Astrocyte (in vitro differentiated cells and primary cell): ENCODE results near the gene INPP4A. TPM values are rescaled to one million over a fixed set of nuclear protein-coding genes. Genes with fewer than 3 reads are reported as not detected.

Experiments used
- DNase-seq: peaks from one replicate; pipeline ENCODE4 v3.0.0-alpha.2; 2010; ENCODE audit warnings: low read depth
- FAIRE-seq: peaks from 2 replicates; lab custom pipeline; 2011; peaks lifted over from hg19 to GRCh38; lab: Jason Lieb, UNC
- H2AFZ ChIP-seq: 2 replicates; pipeline ENCODE4 v1.6.0; 2012; ENCODE audit warnings: low read depth, low read length, inconsistent platforms
- H3K27ac ChIP-seq: 2 replicates; pipeline ENCODE4 v1.5.1; 2011; ENCODE audit warnings: low read depth, low read length, inconsistent platforms
- H3K27me3 ChIP-seq: 2 replicates; pipeline ENCODE4 v1.6.0; 2011; ENCODE audit warnings: low read length, inconsistent platforms; ENCODE audit not compliant: insufficient read depth
- H3K36me3 ChIP-seq: 2 replicates; pipeline ENCODE4 v1.5.1; 2011; ENCODE audit warnings: low read length, inconsistent platforms; ENCODE audit not compliant: insufficient read depth
- H3K4me1 ChIP-seq: 2 replicates; pipeline ENCODE4 v1.5.1; 2011; ENCODE audit warnings: low read length, inconsistent platforms; ENCODE audit not compliant: insufficient read depth
- H3K4me2 ChIP-seq: 2 replicates; pipeline ENCODE4 v1.6.0; 2012; ENCODE audit warnings: low read length, inconsistent platforms
- H3K4me3 ChIP-seq: 2 replicates; pipeline ENCODE4 v1.5.1; 2011; ENCODE audit warnings: low read depth, mild to moderate bottlenecking, low read length, inconsistent platforms; ENCODE audit not compliant: insufficient read depth
- H3K79me2 ChIP-seq: 2 replicates; pipeline ENCODE4 v1.6.0; 2012; ENCODE audit warnings: mild to moderate bottlenecking, low read length, inconsistent platforms; ENCODE audit not compliant: insufficient read depth
- H3K9ac ChIP-seq: 2 replicates; pipeline ENCODE4 v1.6.0; 2012; ENCODE audit warnings: mild to moderate bottlenecking, low read length, inconsistent platforms
- H3K9me3 ChIP-seq: 2 replicates; pipeline ENCODE4 v1.5.1; 2012; ENCODE audit warnings: low read depth, mild to moderate bottlenecking, low read length, inconsistent platforms; ENCODE audit not compliant: insufficient read depth
- H4K20me1 ChIP-seq: 2 replicates; pipeline ENCODE4 v1.6.0; 2012; ENCODE audit warnings: low read length, inconsistent platforms; ENCODE audit not compliant: insufficient read depth
- H3K27ac Mint-ChIP-seq: one replicate; pipeline ENCODE4 v1.8.0; 2021; ENCODE audit warnings: mild to moderate bottlenecking, mixed read lengths; ENCODE audit not compliant: unreplicated experiment
- H3K27me3 Mint-ChIP-seq: one replicate; pipeline ENCODE4 v1.8.0; 2021; ENCODE audit warnings: low read depth, mixed read lengths; ENCODE audit not compliant: unreplicated experiment
- H3K36me3 Mint-ChIP-seq: one replicate; pipeline ENCODE4 v1.8.0; 2021; ENCODE audit warnings: low read depth, mixed read lengths; ENCODE audit not compliant: unreplicated experiment
- H3K4me1 Mint-ChIP-seq: one replicate; pipeline ENCODE4 v1.8.0; 2021; ENCODE audit warnings: low read depth, mixed read lengths; ENCODE audit not compliant: unreplicated experiment
- H3K4me3 Mint-ChIP-seq: one replicate; pipeline ENCODE4 v1.8.0; 2021; ENCODE audit warnings: mild to moderate bottlenecking, moderate library complexity, mixed read lengths; ENCODE audit not compliant: unreplicated experiment
- H3K9me3 Mint-ChIP-seq: one replicate; pipeline ENCODE4 v1.8.0; 2021; ENCODE audit warnings: mild to moderate bottlenecking, mixed read lengths; ENCODE audit not compliant: unreplicated experiment
- CTCF ChIP-seq: IDR thresholded peaks from 2 replicates; pipeline ENCODE4 v1.5.1; 2011; ENCODE audit warnings: low read depth, mild to moderate bottlenecking, inconsistent platforms, low read length, moderate library complexity; ENCODE audit not compliant: insufficient read depth
- EZH2 ChIP-seq: IDR thresholded peaks from 2 replicates; pipeline ENCODE4 v1.6.1; 2012; ENCODE audit warnings: mild to moderate bottlenecking, low read length, inconsistent platforms; ENCODE audit not compliant: insufficient read depth
- total RNA-seq: library from RNA; stranded (reverse); gene quantifications from 2 replicates; pipeline ENCODE4 v1.2.1, GENCODE V29; 2021

INPP4A gene
- total RNA-seq, 1 donor from 2014 or later = 19.4 TPM

GRCh38 chr2:98514879-98515249 is 70.2 kb downstream of the INPP4A start:
- TF ChIP-seq EZH2 (no peak), CTCF (no peak)
- Histone ChIP-seq H3K36me3 (no peaks in the 10 kb centered on the region), H4K20me1 (peaks cover 14% of the 10 kb centered on the region), H3K9ac (no peak overlapping the region), H3K79me2 (peaks cover 5% of the 10 kb centered on the region), H2AFZ (no peak overlapping the region), H3K4me1 (peaks cover 3% of the 10 kb centered on the region), H3K4me2 (no peak overlapping the region), H3K27ac (no peak overlapping the region), H3K27me3 (no peaks in the 10 kb centered on the region), H3K4me3 (no peak overlapping the region), H3K9me3 (no peaks in the 10 kb centered on the region)
- Mint-ChIP-seq H3K4me3 (no peak overlapping the region), H3K9me3 (peaks cover 3% of the 10 kb centered on the region), H3K27me3 (no peaks in the 10 kb centered on the region), H3K36me3 (peaks cover 8% of the 10 kb centered on the region), H3K27ac (no peak overlapping the region), H3K4me1 (peaks cover 14% of the 10 kb centered on the region)
- no peak for FAIRE-seq
- DNase-seq = no peak

- H3K4me1 ChIP-seq = peaks cover 3% of the 10 kb centered on the region
- H3K27ac Mint-ChIP-seq = peak overlapping the region; percentile 63
- peaks cover 4% of the 10 kb centered on the region for H3K36me3 Mint-ChIP-seq
- H3K9me3 Mint-ChIP-seq = no peaks in the 10 kb centered on the region
- H3K27me3 Mint-ChIP-seq = no peaks in the 10 kb centered on the region
- H3K9ac ChIP-seq = no peak overlapping the region
- H4K20me1 ChIP-seq = peaks cover 13% of the 10 kb centered on the region
- H3K4me3 Mint-ChIP-seq = no peak overlapping the region
- DNase-seq (peak; percentile 41), FAIRE-seq (no peak)
- H3K27me3 ChIP-seq = no peaks in the 10 kb centered on the region
- no peaks in the 10 kb centered on the region for H3K9me3 ChIP-seq
- no peak overlapping the region for H3K4me3 ChIP-seq
- H3K36me3 ChIP-seq = no peaks in the 10 kb centered on the region
- no peak for TF ChIP-seq CTCF
- TF ChIP-seq EZH2 = no peak
- H3K4me2 ChIP-seq = no peak overlapping the region
- H3K4me1 Mint-ChIP-seq = peaks cover 14% of the 10 kb centered on the region
- H3K27ac ChIP-seq = no peak overlapping the region
- H2AFZ ChIP-seq = no peak overlapping the region
- peaks cover 5% of the 10 kb centered on the region for H3K79me2 ChIP-seq
Observed at GRCh38 chr2:98515250-98515991, 70.8 kb downstream of the INPP4A start.

- no peaks in the 10 kb centered on the region for H3K27me3 Mint-ChIP-seq
Observed at GRCh38 chr2:98516571-98516970, 71.9 kb downstream of the INPP4A start.

More at GRCh38 chr2:98516571-98516970, 71.9 kb downstream of the INPP4A start:
- peaks cover 5% of the 10 kb centered on the region for H3K79me2 ChIP-seq
- H3K9ac ChIP-seq = no peak overlapping the region
- Mint-ChIP-seq H3K9me3 (no peaks in the 10 kb centered on the region), H3K36me3 (peaks cover 4% of the 10 kb centered on the region), H3K4me3 (no peak overlapping the region), H3K4me1 (peaks cover 14% of the 10 kb centered on the region), H3K27ac (no peak overlapping the region)
- FAIRE-seq (no peak), DNase-seq (no peak)
- peaks cover 9% of the 10 kb centered on the region for H4K20me1 ChIP-seq
- H3K4me3 ChIP-seq = no peak overlapping the region
- peaks cover 3% of the 10 kb centered on the region for H3K4me1 ChIP-seq
- no peak for TF ChIP-seq CTCF
- TF ChIP-seq EZH2 = no peak
- no peaks in the 10 kb centered on the region for H3K9me3 ChIP-seq
- no peaks in the 10 kb centered on the region for H3K36me3 ChIP-seq
- H3K27ac ChIP-seq = no peak overlapping the region
- H2AFZ ChIP-seq = no peak overlapping the region
- H3K4me2 ChIP-seq = no peak overlapping the region
- no peaks in the 10 kb centered on the region for H3K27me3 ChIP-seq
